ENCODE data around the gene KBTBD3. TPM values are rescaled to one million over a fixed set of nuclear protein-coding genes. Genes with fewer than 3 reads are reported as not detected.

KBTBD3 gene
- total RNA-seq, 4 donors from 2014 or later = 0.92 to 6.2 (median 1.9) TPM

- in situ Hi-C loops (cut with MboI; ENCODE audit: low sequenced_read_pairs in 4 of 4) (no loop called here), intact Hi-C loops (cut with DNase I; ENCODE audit: low total_unique reads) (no loop called here)
- no peaks in the 10 kb centered on the region for H3K4me1 ChIP-seq
- TF ChIP-seq POLR2A (IDR thresholded peaks at IDR 0.05) = no peak
- DNase-seq (no peak), ATAC-seq (no peak)
- peaks cover 0 to 20% of the 10 kb centered on the region in 2 donors for H3K36me3 ChIP-seq
- H3K27me3 ChIP-seq = no peaks in the 10 kb centered on the region
- no peak overlapping the region for H3K4me3 ChIP-seq
- H3K27ac ChIP-seq = no peak overlapping the region
- no peaks in the 10 kb centered on the region for H3K9me3 ChIP-seq
Measured at GRCh38 chr11:106101370-106101769, 24.2 kb upstream of the KBTBD3 start.

GRCh38 chr11:106098893-106099553 is 21.9 kb upstream of the KBTBD3 start:
- H3K36me3 ChIP-seq = peaks cover 0 to 43% of the 10 kb centered on the region in 2 donors
- ATAC-seq = no peak
- intact Hi-C loops (cut with DNase I; ENCODE audit: low total_unique reads) (no loop called here), in situ Hi-C loops (cut with MboI; ENCODE audit: low sequenced_read_pairs in 4 of 4) (no loop called here)
- H3K27me3 ChIP-seq = no peaks in the 10 kb centered on the region
- no peaks in the 10 kb centered on the region for H3K9me3 ChIP-seq
- H3K27ac ChIP-seq = no peak overlapping the region
- H3K4me3 ChIP-seq = no peak overlapping the region
- no peak for DNase-seq
- no peaks in the 10 kb centered on the region for H3K4me1 ChIP-seq
- no peak for TF ChIP-seq CTCF (IDR thresholded peaks at IDR 0.05 in 4 of 5, conservative IDR thresholded peaks at IDR 0.05 in 1 of 5)
- no peak for TF ChIP-seq POLR2A (IDR thresholded peaks at IDR 0.05)

- ATAC-seq (no peak), DNase-seq (no peak)
- H3K36me3 ChIP-seq = peaks cover 0 to 56% of the 10 kb centered on the region in 2 donors
- intact Hi-C loops (cut with DNase I; ENCODE audit: low total_unique reads) (no loop called here), in situ Hi-C loops (cut with MboI; ENCODE audit: low sequenced_read_pairs in 4 of 4) (no loop called here)
- no peaks in the 10 kb centered on the region for H3K9me3 ChIP-seq
- TF ChIP-seq CTCF (IDR thresholded peaks at IDR 0.05 in 4 of 5, conservative IDR thresholded peaks at IDR 0.05 in 1 of 5) (no peak), POLR2A (IDR thresholded peaks at IDR 0.05) (no peak)
- no peaks in the 10 kb centered on the region for H3K27me3 ChIP-seq
- peaks cover 30% of the 10 kb centered on the region in 2 donors for H3K4me1 ChIP-seq
- H3K4me3 ChIP-seq = no peak overlapping the region
- H3K27ac ChIP-seq = no peak overlapping the region
Measured at GRCh38 chr11:106092446-106092845, 15.3 kb upstream of the KBTBD3 start.

- in situ Hi-C loops (cut with MboI; ENCODE audit: low sequenced_read_pairs in 4 of 4) = no loop called here
- ATAC-seq = no peak
- Histone ChIP-seq H3K9me3 (no peaks in the 10 kb centered on the region), H3K27ac (no peak overlapping the region), H3K4me3 (no peak overlapping the region), H3K27me3 (no peaks in the 10 kb centered on the region), H3K36me3 (peaks cover 0 to 48% of the 10 kb centered on the region in 2 donors), H3K4me1 (peaks cover 36 to 38% of the 10 kb centered on the region in 2 donors)
- intact Hi-C loops (cut with DNase I; ENCODE audit: low total_unique reads) = no loop called here
- no peak for DNase-seq
- TF ChIP-seq CTCF (IDR thresholded peaks at IDR 0.05 in 4 of 5, conservative IDR thresholded peaks at IDR 0.05 in 1 of 5) = no peak
- TF ChIP-seq POLR2A (IDR thresholded peaks at IDR 0.05) = no peak
Measured at GRCh38 chr11:106091480-106092123, 14.5 kb upstream of the KBTBD3 start.

GRCh38 chr11:106088896-106089295 is 11.7 kb upstream of the KBTBD3 start:
- ATAC-seq = no peak
- Histone ChIP-seq H3K9me3 (no peaks in the 10 kb centered on the region), H3K27ac (no peak overlapping the region), H3K27me3 (no peaks in the 10 kb centered on the region), H3K4me3 (no peak overlapping the region), H3K36me3 (peaks cover 0 to 21% of the 10 kb centered on the region in 2 donors), H3K4me1 (peaks cover 36 to 41% of the 10 kb centered on the region in 2 donors)
- TF ChIP-seq POLR2A (IDR thresholded peaks at IDR 0.05) = no peak
- TF ChIP-seq CTCF (IDR thresholded peaks at IDR 0.05 in 4 of 5, conservative IDR thresholded peaks at IDR 0.05 in 1 of 5) = no peak
- in situ Hi-C loops (cut with MboI; ENCODE audit: low sequenced_read_pairs in 4 of 4) (no loop called here), intact Hi-C loops (cut with DNase I; ENCODE audit: low total_unique reads) (loop anchor here (5.0 kb wide), 1 partner anchor 948 kb away; no protein-coding TSS in a partner anchor)
- no peak for DNase-seq

Data from gastrocnemius medialis (tissue), 4 donors.